Panc1 (cell line): ENCODE results near the gene KIAA1143. TPM values are rescaled to one million over a fixed set of nuclear protein-coding genes. Genes with fewer than 3 reads are reported as not detected.
A peak's percentile ranks its signal among the peaks of the same experiment; 100 is the strongest.

Experiments
- ATAC-seq: fragments of 200-7000 bp; cut with Tn5 transposase; 2 replicates; pipeline ENCODE4 v1.9.1; 2020; ENCODE audit warnings: mild to moderate bottlenecking, moderate library complexity
- Bru-seq: library from RNA; stranded (reverse); fragments of 400-500 nt; gene quantifications from one replicate; lab custom pipeline; 2021; lab: Mats Ljungman, UMichigan
- BruChase-seq, 2 experiments: library from RNA; stranded (reverse); fragments of 400-500 nt; gene quantifications; one replicate each; lab custom pipeline; 2021; lab: Mats Ljungman, UMichigan
- BruUV-seq: library from RNA; stranded (reverse); fragments of 400-500 nt; replicated peaks from 2 replicates; lab custom pipeline; 2021; lab: Mats Ljungman, UMichigan
- CTCF ChIA-PET: fragments of 300-600 bp; sonication (Branson Sonifier 250); formaldehyde crosslinking; loops from one replicate; lab custom pipeline; 2022; ENCODE audit warnings: antibody characterized with exemption; lab: Charles Lee
- POLR2A ChIA-PET: fragments of 300-600 bp; sonication (Branson Sonifier 250); formaldehyde crosslinking; loops from one replicate; lab custom pipeline; 2022; ENCODE audit warnings: antibody characterized with exemption; lab: Charles Lee
- DNase-seq: peaks from one replicate; pipeline ENCODE4 v3.0.0-alpha.2; 2010; ENCODE audit warnings: low read depth, low spot score
- H3K27ac ChIP-seq: 2 replicates; pipeline ENCODE4 v1.5.1; 2011; ENCODE audit warnings: mild to moderate bottlenecking, low read length, inconsistent platforms
- H3K27me3 ChIP-seq: fragments of 200-500 bp; sonication (Bioruptor generic); 2 replicates; pipeline ENCODE4 v1.6.0; 2014; ENCODE audit warnings: low read length, inconsistent platforms; ENCODE audit not compliant: control insufficient read depth, insufficient read depth
- H3K36me3 ChIP-seq: fragments of 200-500 bp; sonication (Bioruptor generic); 2 replicates; pipeline ENCODE4 v1.5.1; 2014; ENCODE audit warnings: inconsistent platforms, mild to moderate bottlenecking, low read length, moderate library complexity; ENCODE audit not compliant: control insufficient read depth, insufficient read depth
- H3K4me1 ChIP-seq: 2 replicates; pipeline ENCODE4 v1.5.1; 2011; ENCODE audit warnings: inconsistent platforms, mild to moderate bottlenecking, low read length, moderate library complexity; ENCODE audit not compliant: control insufficient read depth, insufficient read depth
- H3K4me3 ChIP-seq, 2 experiments: 2 replicates each; pipeline ENCODE4 v1.5.1; 2011 to 2012; ENCODE audit warnings: low read depth in 2 of 2, low read length in 2 of 2, mild to moderate bottlenecking in 2 of 2, inconsistent platforms in 1 of 2, moderate library complexity in 1 of 2
- H3K9me3 ChIP-seq: fragments of 200-500 bp; sonication (Bioruptor generic); 2 replicates; pipeline ENCODE4 v1.5.1; 2014; ENCODE audit warnings: low read depth, mild to moderate bottlenecking, inconsistent platforms, low read length, moderate library complexity; ENCODE audit not compliant: control insufficient read depth, insufficient read depth
- CTCF ChIP-seq: fragments of 450-650 bp; IDR thresholded peaks from 2 replicates; pipeline ENCODE4 v1.5.1; 2017; ENCODE audit warnings: mild to moderate bottlenecking
- POLR2AphosphoS5 ChIP-seq: IDR thresholded peaks from 2 replicates; pipeline ENCODE4 v1.6.1; 2012; ENCODE audit warnings: mild to moderate bottlenecking, low read depth, low read length, moderate library complexity
- SIN3A ChIP-seq: IDR thresholded peaks from 2 replicates; pipeline ENCODE4 v1.6.1; 2012; ENCODE audit warnings: low read depth, mild to moderate bottlenecking, low read length, moderate library complexity, borderline replicate concordance; ENCODE audit not compliant: insufficient read depth
- TCF7L2 ChIP-seq: IDR thresholded peaks from 2 replicates; pipeline ENCODE4 v1.6.1; 2011; ENCODE audit warnings: mild to moderate bottlenecking, low read depth, low read length, inconsistent platforms
- in situ Hi-C: cut with HindIII; loops from 2 replicates; pipeline ENCODE4 v1.10.0; 2016; ENCODE audit warnings: low sequenced_read_pairs, low pct_unique_long_range_greater_than_20kb
- intact Hi-C: fragments of 100-400 bp; cut with micrococcal nuclease; formaldehyde crosslinking; loops from one replicate; pipeline ENCODE4 v1.10.0; 2022; ENCODE audit not compliant: unreplicated experiment
- long read RNA-seq: library from polyadenylated mRNA; unstranded; transcript quantifications from one replicate; pipeline ENCODE4 v2.0.0, GENCODE V29; 2021; ENCODE audit not compliant: unreplicated experiment
- polyA plus RNA-seq: library from polyadenylated mRNA; unstranded; fragments of >200 nt; gene quantifications from one replicate; pipeline ENCODE4 v1.2.1, GENCODE V29; 2012; ENCODE audit warnings: missing spikeins; ENCODE audit not compliant: insufficient read length
- total RNA-seq: library from RNA; stranded (reverse); gene quantifications from one replicate; pipeline ENCODE4 v1.2.1, GENCODE V29; 2021; ENCODE audit not compliant: unreplicated experiment
- TF ChIP-seq, protein P1 (sequence below), 2 experiments: IDR thresholded peaks; 2 replicates each; pipeline ENCODE4 v1.6.1; 2011 to 2012; ENCODE audit warnings: low read depth in 2 of 2, control low read depth in 1 of 2, low read length in 1 of 2, mild to moderate bottlenecking in 1 of 2, moderate library complexity in 1 of 2; ENCODE audit not compliant: insufficient read depth in 1 of 2

KIAA1143 gene
- 17.5 TPM for total RNA-seq
- polyA plus RNA-seq, result 5.0 TPM
- percentile 78 among the genes with signal in this experiment for Bru-seq, nascent RNA
- BruChase-seq, experiment 1, labeled RNA remaining after a 2-hour chase, result percentile 85 among the genes with signal in this experiment
- BruChase-seq, experiment 2, labeled RNA remaining after a 6-hour chase, result percentile 94 among the genes with signal in this experiment
- long read RNA-seq, full-length matches to known transcripts, result 20 of 31 reads
- long read RNA-seq, partial matches to known transcripts, result 3 of 31 reads
- long read RNA-seq, other reads (novel, unspliced or antisense), result 8 of 31 reads

GRCh38 chr3:44761424-44762169, at the start of gene KIAA1143, which contains the start of gene KIF15:
TSS of gene KIAA1143 (minus strand) at chr3:44761619. CDS start at chr3:44761602, 17 bp downstream.
TSS of gene KIF15 (plus strand) at chr3:44761794. CDS start at chr3:44761866, 72 bp downstream.
- intact Hi-C loops, result no loop called here
- POLR2A ChIA-PET, result interaction anchor here (0.5 kb wide), 1 partner anchor 1999 kb away, joined by 5 read pairs; no protein-coding TSS in a partner anchor
- TF ChIP-seq SIN3A (peak; percentile 99), CTCF (no peak), TCF7L2 (no peak), POLR2AphosphoS5 (peak; percentile 71; the same call in 1 of the 2 replicates)
- TF ChIP-seq, protein P1, sequence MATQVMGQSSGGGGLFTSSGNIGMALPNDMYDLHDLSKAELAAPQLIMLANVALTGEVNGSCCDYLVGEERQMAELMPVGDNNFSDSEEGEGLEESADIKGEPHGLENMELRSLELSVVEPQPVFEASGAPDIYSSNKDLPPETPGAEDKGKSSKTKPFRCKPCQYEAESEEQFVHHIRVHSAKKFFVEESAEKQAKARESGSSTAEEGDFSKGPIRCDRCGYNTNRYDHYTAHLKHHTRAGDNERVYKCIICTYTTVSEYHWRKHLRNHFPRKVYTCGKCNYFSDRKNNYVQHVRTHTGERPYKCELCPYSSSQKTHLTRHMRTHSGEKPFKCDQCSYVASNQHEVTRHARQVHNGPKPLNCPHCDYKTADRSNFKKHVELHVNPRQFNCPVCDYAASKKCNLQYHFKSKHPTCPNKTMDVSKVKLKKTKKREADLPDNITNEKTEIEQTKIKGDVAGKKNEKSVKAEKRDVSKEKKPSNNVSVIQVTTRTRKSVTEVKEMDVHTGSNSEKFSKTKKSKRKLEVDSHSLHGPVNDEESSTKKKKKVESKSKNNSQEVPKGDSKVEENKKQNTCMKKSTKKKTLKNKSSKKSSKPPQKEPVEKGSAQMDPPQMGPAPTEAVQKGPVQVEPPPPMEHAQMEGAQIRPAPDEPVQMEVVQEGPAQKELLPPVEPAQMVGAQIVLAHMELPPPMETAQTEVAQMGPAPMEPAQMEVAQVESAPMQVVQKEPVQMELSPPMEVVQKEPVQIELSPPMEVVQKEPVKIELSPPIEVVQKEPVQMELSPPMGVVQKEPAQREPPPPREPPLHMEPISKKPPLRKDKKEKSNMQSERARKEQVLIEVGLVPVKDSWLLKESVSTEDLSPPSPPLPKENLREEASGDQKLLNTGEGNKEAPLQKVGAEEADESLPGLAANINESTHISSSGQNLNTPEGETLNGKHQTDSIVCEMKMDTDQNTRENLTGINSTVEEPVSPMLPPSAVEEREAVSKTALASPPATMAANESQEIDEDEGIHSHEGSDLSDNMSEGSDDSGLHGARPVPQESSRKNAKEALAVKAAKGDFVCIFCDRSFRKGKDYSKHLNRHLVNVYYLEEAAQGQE (IDR thresholded peaks at IDR 0.05; ENCODE audit: insufficient read depth in 1 of 2, low read depth in 2 of 2, low read length in 1 of 2), result no peak; a peak in 1 of 4 replicates

DNA sequence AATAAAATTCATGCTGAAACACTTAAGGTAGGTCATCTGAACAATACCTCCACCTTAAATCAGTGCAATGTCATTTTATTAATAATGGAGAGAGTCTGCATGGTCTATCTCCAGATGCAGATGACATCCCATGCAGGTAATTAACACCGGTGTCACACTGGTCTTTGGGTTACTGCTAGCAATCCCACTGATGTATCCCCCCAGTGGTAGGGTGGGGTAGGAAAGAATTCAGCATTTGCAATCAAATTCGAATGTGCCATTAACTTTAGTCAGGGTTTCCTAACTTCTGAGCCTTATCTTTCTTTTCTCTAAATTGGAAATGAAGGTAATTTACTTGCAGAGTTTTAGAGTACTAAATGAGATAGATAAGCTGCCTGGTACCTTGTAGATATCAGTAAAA, 44.5 kb upstream of the KIAA1143 start:
- intact Hi-C loops, result no loop called here
- POLR2A ChIA-PET, result no interaction called here
- CTCF ChIA-PET, result no interaction called here
- no peaks in the 10 kb centered on the region for H3K4me1 ChIP-seq
- H3K27ac ChIP-seq, result no peak overlapping the region
- in situ Hi-C loops, result no loop called here
- no peaks in the 10 kb centered on the region for H3K9me3 ChIP-seq
- no peak for ATAC-seq
- TF ChIP-seq CTCF (no peak; the same call in 1 of the 2 replicates), SIN3A (no peak)
- no TSS peak for BruUV-seq
- no peak overlapping the region for H3K4me3 ChIP-seq
- no peak for DNase-seq
- H3K36me3 ChIP-seq, result peaks cover 2% of the 10 kb centered on the region; the same call in 1 of the 2 replicates
- H3K27me3 ChIP-seq, result no peaks in the 10 kb centered on the region

More at GRCh38 chr3:44761424-44762169, at the start of gene KIAA1143, which contains the start of gene KIF15:
- H3K9me3 ChIP-seq, result peaks cover 22% of the 10 kb centered on the region; the same call in 1 of the 2 replicates
- peak within 1 kb of the TSS; percentile 92 for H3K27ac ChIP-seq
- peak within 1 kb of the TSS; percentile 81 to 87 for H3K4me3 ChIP-seq
- peak; percentile 97 for ATAC-seq
- CTCF ChIA-PET, result no interaction called here
- TSS peak; percentile 91 for BruUV-seq
- H3K36me3 ChIP-seq, result peaks cover 3% of the 10 kb centered on the region; the same call in 1 of the 2 replicates
- H3K4me1 ChIP-seq, result no peaks in the 10 kb centered on the region
- in situ Hi-C loops, result no loop called here
- no peaks in the 10 kb centered on the region for H3K27me3 ChIP-seq
- peak; percentile 67 for DNase-seq
